Cardiac muscle cell (in vitro differentiated cells and primary cell): ENCODE measurements around the gene CHD6. TPM values are rescaled to one million over a fixed set of nuclear protein-coding genes. Genes with fewer than 3 reads are reported as not detected.

Source experiments
- DNase-seq, 2 donors: peaks; one replicate each; pipeline versions ENCODE4 v3.0.0 to v3.0.0-alpha.2; 2010 to 2017; ENCODE audit warnings: low read depth in 1 of 2, low spot score in 1 of 2
- H3K27ac ChIP-seq: fragments of 200-600 bp; sonication (generic); 2 replicates; pipeline ENCODE4 v1.5.1; 2016
- H3K27me3 ChIP-seq: fragments of 200-600 bp; sonication (generic); 2 replicates; pipeline ENCODE4 v1.6.0; 2016; ENCODE audit warnings: control low read depth
- H3K36me3 ChIP-seq: fragments of 200-600 bp; sonication (generic); 2 replicates; pipeline ENCODE4 v1.5.1; 2016; ENCODE audit warnings: control low read depth
- H3K4me1 ChIP-seq: fragments of 200-600 bp; sonication (generic); 2 replicates; pipeline ENCODE4 v1.8.1; 2017; ENCODE audit warnings: low read depth, mild to moderate bottlenecking, mixed run types
- H3K4me3 ChIP-seq: fragments of 200-600 bp; sonication (generic); 2 replicates; pipeline ENCODE4 v1.5.1; 2016; ENCODE audit warnings: mild to moderate bottlenecking
- H3K9me3 ChIP-seq: fragments of 200-600 bp; sonication (generic); 2 replicates; pipeline ENCODE4 v1.5.1; 2017; ENCODE audit warnings: low read depth, mild to moderate bottlenecking, control low read depth
- CTCF ChIP-seq: IDR thresholded peaks from 2 replicates; pipeline ENCODE4 v1.5.1; 2012; ENCODE audit warnings: low read depth, mild to moderate bottlenecking, low read length
- polyA plus RNA-seq: library from polyadenylated mRNA; unstranded; fragments of >200 nt; fragmentation: Nextera tagmentation; extraction: Ambion mirVana; gene quantifications from 2 replicates; pipeline ENCODE4 v1.2.1, GENCODE V29; 2016
- total RNA-seq: library from RNA; depleted of rRNA; stranded (reverse); fragments of >200 nt; gene quantifications from 2 replicates; pipeline ENCODE4 v1.2.3, GENCODE V29; 2016

CHD6 gene
- total and polyA plus RNA-seq, 2 experiments from 2014 or later: 56.3 to 61.9 TPM

- no peaks in the 10 kb centered on the region for H3K4me1 ChIP-seq
- no peak overlapping the region for H3K4me3 ChIP-seq
- no peak overlapping the region for H3K27ac ChIP-seq
- DNase-seq: no peak
- H3K27me3 ChIP-seq: peaks cover 39% of the 10 kb centered on the region
- H3K36me3 ChIP-seq: no peaks in the 10 kb centered on the region
- no peaks in the 10 kb centered on the region for H3K9me3 ChIP-seq
- no peak for TF ChIP-seq CTCF
These were observed 253.8 kb downstream of the CHD6 start for GRCh38 chr20:41364236-41364855.

- Histone ChIP-seq H3K27me3 (peaks cover 39% of the 10 kb centered on the region), H3K27ac (no peak overlapping the region), H3K4me3 (no peak overlapping the region), H3K9me3 (no peaks in the 10 kb centered on the region), H3K4me1 (no peaks in the 10 kb centered on the region), H3K36me3 (no peaks in the 10 kb centered on the region)
- DNase-seq: no peak
- TF ChIP-seq CTCF: no peak
These were observed 254.6 kb downstream of the CHD6 start for GRCh38 chr20:41363601-41364000.

GRCh38 chr20:41362748-41363140 lies 255.4 kb downstream of the CHD6 start:
- Histone ChIP-seq H3K9me3 (no peaks in the 10 kb centered on the region), H3K4me3 (no peak overlapping the region), H3K36me3 (no peaks in the 10 kb centered on the region), H3K27me3 (peaks cover 35% of the 10 kb centered on the region), H3K4me1 (no peaks in the 10 kb centered on the region), H3K27ac (no peak overlapping the region)
- no peak for TF ChIP-seq CTCF
- no peak for DNase-seq

GRCh38 chr20:41361757-41362747 lies 256.1 kb downstream of the CHD6 start:
- H3K4me3 ChIP-seq: no peak overlapping the region
- no peaks in the 10 kb centered on the region for H3K4me1 ChIP-seq
- no peaks in the 10 kb centered on the region for H3K9me3 ChIP-seq
- no peaks in the 10 kb centered on the region for H3K36me3 ChIP-seq
- no peak overlapping the region for H3K27ac ChIP-seq
- peaks cover 29% of the 10 kb centered on the region for H3K27me3 ChIP-seq
- DNase-seq: no peak
- no peak for TF ChIP-seq CTCF

- no peaks in the 10 kb centered on the region for H3K36me3 ChIP-seq
- DNase-seq: no peak
- no peak overlapping the region for H3K27ac ChIP-seq
- TF ChIP-seq CTCF: no peak
- no peaks in the 10 kb centered on the region for H3K9me3 ChIP-seq
- H3K4me3 ChIP-seq: no peak overlapping the region
- H3K27me3 ChIP-seq: peaks cover 21% of the 10 kb centered on the region
- H3K4me1 ChIP-seq: no peaks in the 10 kb centered on the region
These were observed 257.1 kb downstream of the CHD6 start for GRCh38 chr20:41360831-41361756.
